Measurements from ENCODE around the gene ANKRD33.

DNA sequence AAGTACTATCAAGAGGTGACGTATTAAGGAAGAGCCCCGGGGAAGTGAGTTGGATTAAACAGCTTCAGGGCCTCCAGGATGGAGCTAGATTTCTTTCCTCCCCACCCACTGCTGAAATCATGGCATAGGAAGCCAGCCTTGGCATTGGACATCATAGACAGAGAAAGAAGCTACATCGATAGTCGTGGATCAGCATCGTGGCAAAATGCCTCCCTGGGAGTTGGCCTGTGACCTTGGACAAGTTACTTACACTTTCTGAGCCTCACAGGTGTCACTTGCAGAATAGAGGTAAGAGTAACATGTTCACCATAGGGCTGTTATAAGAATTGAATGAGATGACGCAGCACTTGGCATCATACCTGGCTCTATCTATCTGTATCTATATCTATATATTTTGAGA lies 5.9 kb downstream of the ANKRD33 start:
- no peak for TF ChIP-seq EZH2 (IDR thresholded peaks at IDR 0.05; ENCODE audit: insufficient read depth, poor library complexity, severe bottlenecking)
- no peak for TF ChIP-seq EZH2phosphoT487 (IDR thresholded peaks at IDR 0.05; ENCODE audit: insufficient read depth, low read depth)

Measured in GM23248 (cell line).